Nephron progenitor cell (in vitro differentiated cells): ENCODE data around the gene IL21R.

ENCODE experiments used
- DNase-seq: peaks from one replicate; pipeline ENCODE4 v3.0.0; 2021
- H3K27ac Mint-ChIP-seq: 2 replicates; pipeline ENCODE4 v1.8.0; 2021; ENCODE audit warnings: mild to moderate bottlenecking, moderate library complexity, mixed read lengths
- H3K27me3 Mint-ChIP-seq: 2 replicates; pipeline ENCODE4 v1.8.0; 2021; ENCODE audit warnings: mild to moderate bottlenecking, low read depth, mixed read lengths; ENCODE audit not compliant: poor library complexity
- H3K36me3 Mint-ChIP-seq: 2 replicates; pipeline ENCODE4 v1.8.0; 2021; ENCODE audit warnings: low read depth, mixed read lengths
- H3K4me1 Mint-ChIP-seq: 2 replicates; pipeline ENCODE4 v1.8.0; 2021; ENCODE audit warnings: mixed read lengths
- H3K4me3 Mint-ChIP-seq: 2 replicates; pipeline ENCODE4 v1.8.0; 2021; ENCODE audit warnings: mild to moderate bottlenecking, moderate library complexity, mixed read lengths
- H3K9me3 Mint-ChIP-seq: 2 replicates; pipeline ENCODE4 v1.8.0; 2021; ENCODE audit warnings: mild to moderate bottlenecking, moderate library complexity, mixed read lengths
- CTCF ChIP-seq: fragments of 200-600 bp; sonication (generic); IDR thresholded peaks from 2 replicates; pipeline ENCODE4 v1.5.0; 2021; ENCODE audit warnings: antibody characterized with exemption

The IL21R gene

DNA sequence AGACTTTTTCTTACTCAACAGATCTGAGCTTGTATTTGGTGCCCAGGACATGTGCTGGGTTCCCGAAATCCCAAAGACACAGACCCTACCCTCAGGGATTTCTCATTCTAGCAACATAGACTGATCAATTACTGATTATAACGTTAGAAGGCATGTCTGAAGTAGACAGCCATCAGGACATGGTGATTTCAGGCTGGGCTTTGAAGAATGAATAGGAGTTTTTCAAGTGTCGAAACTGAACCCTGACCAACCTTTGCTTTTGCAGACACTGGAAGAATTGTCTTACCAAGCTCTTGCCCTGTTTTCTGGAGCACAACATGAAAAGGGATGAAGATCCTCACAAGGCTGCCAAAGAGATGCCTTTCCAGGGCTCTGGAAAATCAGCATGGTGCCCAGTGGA, 40.0 kb upstream of the IL21R start:
- H3K4me3 Mint-ChIP-seq, result no peak overlapping the region
- H3K9me3 Mint-ChIP-seq, result no peaks in the 10 kb centered on the region
- H3K27me3 Mint-ChIP-seq, result no peaks in the 10 kb centered on the region
- no peaks in the 10 kb centered on the region for H3K4me1 Mint-ChIP-seq
- H3K27ac Mint-ChIP-seq, result peak overlapping the region; percentile 96
- H3K36me3 Mint-ChIP-seq, result peaks cover 12% of the 10 kb centered on the region
- no peak for DNase-seq
- TF ChIP-seq CTCF, result no peak

DNA sequence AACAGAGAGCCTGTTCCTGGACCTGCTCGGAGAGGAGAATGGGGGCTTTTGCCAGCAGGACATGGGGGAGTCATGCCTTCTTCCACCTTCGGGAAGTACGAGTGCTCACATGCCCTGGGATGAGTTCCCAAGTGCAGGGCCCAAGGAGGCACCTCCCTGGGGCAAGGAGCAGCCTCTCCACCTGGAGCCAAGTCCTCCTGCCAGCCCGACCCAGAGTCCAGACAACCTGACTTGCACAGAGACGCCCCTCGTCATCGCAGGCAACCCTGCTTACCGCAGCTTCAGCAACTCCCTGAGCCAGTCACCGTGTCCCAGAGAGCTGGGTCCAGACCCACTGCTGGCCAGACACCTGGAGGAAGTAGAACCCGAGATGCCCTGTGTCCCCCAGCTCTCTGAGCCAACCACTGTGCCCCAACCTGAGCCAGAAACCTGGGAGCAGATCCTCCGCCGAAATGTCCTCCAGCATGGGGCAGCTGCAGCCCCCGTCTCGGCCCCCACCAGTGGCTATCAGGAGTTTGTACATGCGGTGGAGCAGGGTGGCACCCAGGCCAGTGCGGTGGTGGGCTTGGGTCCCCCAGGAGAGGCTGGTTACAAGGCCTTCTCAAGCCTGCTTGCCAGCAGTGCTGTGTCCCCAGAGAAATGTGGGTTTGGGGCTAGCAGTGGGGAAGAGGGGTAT, 39.3 kb upstream of the IL21R start:
- Mint-ChIP-seq H3K36me3 (peaks cover 12% of the 10 kb centered on the region), H3K9me3 (no peaks in the 10 kb centered on the region), H3K4me3 (no peak overlapping the region), H3K27me3 (no peaks in the 10 kb centered on the region), H3K4me1 (no peaks in the 10 kb centered on the region), H3K27ac (peak overlapping the region; percentile 96)
- TF ChIP-seq CTCF, result no peak
- no peak for DNase-seq

- no peak overlapping the region for H3K4me3 Mint-ChIP-seq
- TF ChIP-seq CTCF, result no peak
- no peak for DNase-seq
- no peaks in the 10 kb centered on the region for H3K27me3 Mint-ChIP-seq
- H3K36me3 Mint-ChIP-seq, result peaks cover 12% of the 10 kb centered on the region
- no peaks in the 10 kb centered on the region for H3K9me3 Mint-ChIP-seq
- H3K4me1 Mint-ChIP-seq, result no peaks in the 10 kb centered on the region
- H3K27ac Mint-ChIP-seq, result no peak overlapping the region
Measured at GRCh38 chr16:27363246-27363632, 38.7 kb upstream of the IL21R start.

DNA sequence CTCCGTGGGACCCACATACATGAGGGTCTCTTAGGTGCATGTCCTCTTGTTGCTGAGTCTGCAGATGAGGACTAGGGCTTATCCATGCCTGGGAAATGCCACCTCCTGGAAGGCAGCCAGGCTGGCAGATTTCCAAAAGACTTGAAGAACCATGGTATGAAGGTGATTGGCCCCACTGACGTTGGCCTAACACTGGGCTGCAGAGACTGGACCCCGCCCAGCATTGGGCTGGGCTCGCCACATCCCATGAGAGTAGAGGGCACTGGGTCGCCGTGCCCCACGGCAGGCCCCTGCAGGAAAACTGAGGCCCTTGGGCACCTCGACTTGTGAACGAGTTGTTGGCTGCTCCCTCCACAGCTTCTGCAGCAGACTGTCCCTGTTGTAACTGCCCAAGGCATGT, 38.2 kb upstream of the IL21R start:
- H3K27ac Mint-ChIP-seq, result no peak overlapping the region
- peaks cover 8% of the 10 kb centered on the region for H3K36me3 Mint-ChIP-seq
- TF ChIP-seq CTCF, result no peak
- no peaks in the 10 kb centered on the region for H3K4me1 Mint-ChIP-seq
- no peak overlapping the region for H3K4me3 Mint-ChIP-seq
- peaks cover 1% of the 10 kb centered on the region for H3K27me3 Mint-ChIP-seq
- no peak for DNase-seq
- no peaks in the 10 kb centered on the region for H3K9me3 Mint-ChIP-seq

DNA sequence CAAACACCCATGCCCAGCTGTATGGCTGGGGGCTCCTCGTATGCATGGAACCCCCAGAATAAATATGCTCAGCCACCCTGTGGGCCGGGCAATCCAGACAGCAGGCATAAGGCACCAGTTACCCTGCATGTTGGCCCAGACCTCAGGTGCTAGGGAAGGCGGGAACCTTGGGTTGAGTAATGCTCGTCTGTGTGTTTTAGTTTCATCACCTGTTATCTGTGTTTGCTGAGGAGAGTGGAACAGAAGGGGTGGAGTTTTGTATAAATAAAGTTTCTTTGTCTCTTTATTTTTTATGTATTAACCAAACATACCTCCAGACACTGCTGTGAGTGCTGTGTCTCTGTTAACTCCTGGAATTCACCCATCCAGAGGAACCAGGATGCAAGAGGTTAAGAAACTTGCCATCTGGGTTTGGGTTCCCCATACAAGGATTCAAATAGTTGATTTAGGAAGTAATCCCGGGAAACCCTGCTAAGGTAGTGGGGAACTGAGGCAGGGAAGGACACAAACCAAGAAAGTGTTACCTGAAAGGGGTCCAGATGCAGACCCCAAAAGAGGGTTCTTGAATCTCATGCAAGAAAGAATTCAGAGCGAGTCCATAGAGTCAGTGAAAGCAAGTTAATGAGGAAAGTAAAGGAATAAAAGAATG, 37.4 kb upstream of the IL21R start:
- Mint-ChIP-seq H3K27me3 (peaks cover 7% of the 10 kb centered on the region), H3K4me3 (no peak overlapping the region), H3K9me3 (no peaks in the 10 kb centered on the region), H3K4me1 (no peaks in the 10 kb centered on the region), H3K36me3 (peaks cover under 1% of the 10 kb centered on the region), H3K27ac (peak overlapping the region; percentile 60)
- DNase-seq, result no peak
- TF ChIP-seq CTCF, result no peak
